Dermis microvascular lymphatic vessel endothelial cell (primary cell): ENCODE results near the gene CBLB. TPM values are rescaled to one million over a fixed set of nuclear protein-coding genes. Genes with fewer than 3 reads are reported as not detected.

Experiments used
- DNase-seq, 2 donors: peaks; one replicate each; pipeline versions ENCODE4 v3.0.0 to v3.0.0-alpha.2; 2010; ENCODE audit warnings: low read depth in 2 of 2
- total RNA-seq: library from RNA; depleted of rRNA; stranded (reverse); fragments of >200 nt; gene quantifications from 2 replicates; pipeline ENCODE4 v1.2.1, GENCODE V29; 2014

Gene CBLB
- total RNA-seq, 1 donor from 2014 or later: 10.5 TPM

DNA sequence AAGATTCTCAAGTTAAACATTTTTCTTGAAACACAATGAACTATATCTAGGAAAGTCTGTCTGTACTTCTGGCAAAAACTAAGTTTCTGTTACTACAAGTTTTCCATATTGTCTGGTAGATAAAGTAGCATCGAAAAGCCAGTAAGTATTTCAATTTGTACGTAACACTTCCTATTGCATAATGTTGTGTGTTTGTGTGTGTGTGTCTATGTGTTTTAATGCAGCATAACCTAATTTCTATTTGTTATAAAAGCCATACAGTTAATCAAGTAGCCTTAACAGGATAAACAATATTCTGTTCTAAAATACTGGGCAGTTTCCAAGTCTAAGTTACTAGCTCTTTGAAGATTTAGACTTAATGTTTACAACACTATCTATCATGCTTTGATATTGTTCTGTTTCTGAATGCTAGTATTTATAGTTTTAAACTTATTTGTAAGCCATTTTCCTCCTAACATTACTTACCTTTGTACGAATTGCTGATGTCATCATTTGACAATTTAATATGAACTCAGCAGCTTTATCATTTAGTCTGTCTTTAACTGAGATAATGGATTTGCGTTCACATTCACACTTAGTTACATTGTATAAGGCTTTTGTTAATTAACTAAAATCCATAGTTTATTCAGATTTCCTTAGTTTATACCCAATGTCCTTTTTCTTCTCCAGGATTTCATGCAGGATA lies 163.9 kb downstream of the CBLB start:
- DNase-seq: no peak

DNA sequence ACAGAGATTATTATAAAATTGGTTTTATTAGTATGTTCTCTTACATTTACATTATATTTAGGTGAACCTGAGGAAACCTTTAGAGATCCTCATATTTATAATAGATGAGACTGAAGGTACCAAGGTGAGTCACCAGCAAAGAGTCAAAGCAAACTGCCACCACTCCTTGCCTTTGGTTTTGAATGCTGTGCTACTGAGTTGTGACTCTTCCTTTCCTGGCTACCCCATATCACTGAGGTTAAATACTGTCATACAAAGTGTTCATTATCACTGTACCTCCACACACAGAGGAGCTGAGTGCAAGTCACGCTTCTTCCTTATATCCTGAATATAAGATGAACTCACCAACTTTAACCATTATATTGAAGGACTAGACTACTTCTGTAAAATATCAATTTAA lies 168.2 kb downstream of the CBLB start:
- DNase-seq: no peak

DNA sequence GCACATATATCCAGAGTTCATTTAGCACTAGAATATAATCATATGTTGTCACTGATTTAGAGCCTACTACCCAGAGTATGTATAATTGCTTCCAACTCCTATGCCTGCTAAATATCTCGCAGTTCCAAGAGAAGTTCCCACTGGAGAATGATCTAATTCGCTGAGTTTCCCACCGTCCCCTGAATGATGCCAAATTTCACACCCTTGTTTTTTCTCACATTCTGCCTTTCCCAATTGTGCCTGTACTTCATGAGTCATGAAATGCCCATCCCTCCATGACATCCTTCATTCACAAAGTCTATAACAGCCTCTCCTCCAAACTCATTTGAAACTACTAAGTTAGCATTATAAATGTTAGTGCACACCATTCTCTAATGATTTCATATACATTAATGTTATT lies 177.2 kb downstream of the CBLB start:
- no peak for DNase-seq

DNA sequence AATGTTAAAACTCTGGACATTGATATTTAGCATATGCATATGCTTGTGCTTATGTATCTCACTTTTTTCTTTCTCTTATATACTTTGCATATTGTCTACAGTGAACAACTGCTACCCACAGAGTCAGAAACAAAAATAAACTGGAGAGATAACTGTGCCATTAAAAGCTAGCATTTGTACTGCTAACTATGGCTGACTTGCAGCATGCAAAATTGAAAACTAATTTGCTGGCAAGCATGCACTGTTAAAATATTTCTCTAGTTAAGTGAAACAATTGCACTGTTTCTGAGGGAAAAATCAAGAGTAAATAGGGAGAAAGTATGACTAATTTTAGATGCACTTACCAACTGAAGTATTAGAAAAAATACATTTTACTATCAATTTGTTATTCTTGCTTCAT lies 177.8 kb downstream of the CBLB start:
- DNase-seq: no peak

DNA sequence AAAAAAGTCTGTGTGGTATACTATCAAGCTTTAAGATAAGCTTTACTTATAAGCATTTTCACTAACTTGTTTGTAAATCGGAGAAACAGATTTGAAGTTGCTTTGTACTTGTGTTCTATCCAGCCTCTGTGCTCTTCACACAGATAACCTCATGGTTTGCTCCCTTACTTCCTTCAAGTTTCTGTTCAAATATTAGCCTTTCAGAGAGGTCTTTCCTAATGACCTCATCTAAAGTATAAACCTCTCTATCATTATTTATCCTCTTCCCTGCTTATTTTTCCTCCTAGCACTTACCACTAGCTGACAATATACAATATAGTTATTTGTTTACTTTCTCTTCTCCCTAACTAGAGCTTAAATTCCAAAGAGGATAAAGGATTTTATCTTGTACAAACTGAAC lies 180.0 kb downstream of the CBLB start:
- no peak for DNase-seq

DNA sequence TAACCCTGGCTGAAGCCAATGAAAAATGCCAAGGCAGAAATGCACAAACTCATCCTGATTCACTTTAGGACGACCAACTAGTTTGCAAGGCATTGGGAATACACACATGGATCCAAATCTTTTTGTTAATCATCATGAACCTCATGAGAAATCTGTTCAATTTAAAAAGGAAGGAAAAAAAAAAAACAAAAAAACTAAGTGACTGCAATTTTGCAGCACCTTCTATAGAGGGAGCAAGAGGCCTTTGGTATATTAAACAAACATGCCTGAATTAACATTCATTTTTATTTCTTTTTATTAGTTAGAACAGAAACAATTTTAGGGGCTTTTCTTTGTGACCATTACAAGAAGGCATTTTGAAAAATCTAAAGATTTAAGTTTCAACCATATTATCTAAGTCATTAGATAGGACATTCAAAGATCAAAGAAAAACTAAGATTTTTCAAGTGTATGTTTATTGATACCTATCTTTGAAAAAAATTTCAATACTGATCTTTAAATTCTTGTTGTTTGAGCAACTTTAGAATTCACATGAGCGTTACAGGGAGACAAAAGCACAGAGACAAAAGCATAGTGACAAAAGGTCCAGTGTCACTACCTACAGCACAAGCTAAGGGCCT lies 182.4 kb downstream of the CBLB start:
- peak; percentile 22 to 38 for DNase-seq

DNA sequence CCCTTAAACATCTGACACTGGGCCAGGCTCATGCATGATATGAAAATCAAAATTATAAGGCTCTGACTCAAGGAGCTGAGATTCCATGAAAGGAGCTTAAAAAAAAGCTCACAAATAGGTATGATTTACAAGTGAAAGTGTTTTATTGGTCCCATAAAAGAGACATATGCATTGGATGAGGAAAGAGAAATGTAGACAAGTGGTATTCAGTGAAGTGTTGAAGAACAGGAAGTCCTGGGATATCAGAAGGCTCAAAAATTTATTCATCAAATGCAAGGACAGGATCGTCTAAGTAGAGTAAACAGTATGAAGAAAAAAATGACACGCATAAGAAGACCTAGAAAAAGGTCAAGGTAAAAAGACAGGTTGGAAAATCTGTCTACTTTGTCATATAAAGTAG lies 188.9 kb downstream of the CBLB start:
- no peak for DNase-seq

DNA sequence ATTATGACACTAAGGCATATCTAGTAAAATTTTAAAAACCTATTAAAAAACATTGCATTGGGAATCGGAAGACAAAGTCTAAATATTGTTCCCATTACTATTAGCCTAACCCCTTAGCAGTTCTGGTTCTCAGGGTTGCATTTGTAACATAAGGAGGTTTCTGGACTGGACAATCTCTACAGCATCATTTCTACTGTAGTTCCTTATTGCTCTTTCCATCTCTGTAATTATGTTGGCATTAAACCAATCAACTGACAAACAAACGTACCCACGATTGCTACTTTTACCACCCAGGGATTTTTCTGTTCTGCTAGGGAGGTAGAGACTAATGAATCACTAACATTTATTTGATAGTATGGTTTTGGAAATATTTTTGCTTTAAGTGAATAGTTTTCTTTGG lies 190.8 kb downstream of the CBLB start:
- DNase-seq: no peak

- DNase-seq: no peak
Measured at GRCh38 chr3:105676621-105677300, 192.1 kb downstream of the CBLB start.

DNA sequence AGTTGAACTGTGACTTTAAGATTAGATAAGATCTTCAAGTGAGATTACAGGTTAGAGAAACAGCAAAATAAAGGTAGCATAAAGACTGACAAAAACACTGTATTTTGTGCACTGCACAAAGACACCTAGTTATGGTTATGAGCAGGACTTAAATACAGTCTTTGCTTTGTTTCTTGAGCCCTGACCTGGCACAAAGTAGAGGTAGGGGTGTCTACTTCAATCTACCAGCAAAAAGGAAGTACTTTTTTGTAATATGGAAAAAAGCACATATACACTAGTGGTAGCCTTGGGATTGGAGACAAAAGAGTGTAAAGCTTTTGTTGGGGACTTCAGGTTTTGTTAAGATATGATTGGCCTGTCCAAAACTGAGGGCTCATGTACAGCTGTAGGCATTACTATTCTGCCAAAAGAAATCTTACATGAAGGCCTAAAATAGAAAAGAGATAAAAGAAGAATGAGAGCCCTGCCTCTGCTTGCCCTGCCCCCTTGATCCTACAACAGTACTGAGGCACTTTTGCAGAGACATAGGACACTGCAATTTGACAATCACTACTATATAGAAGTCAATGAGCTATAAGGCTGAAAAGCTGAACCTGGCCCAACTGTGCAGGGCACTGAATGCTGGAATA lies 194.3 kb downstream of the CBLB start:
- DNase-seq: no peak

GRCh38 chr3:105672996-105673395 lies 195.8 kb downstream of the CBLB start:
- no peak for DNase-seq

DNA sequence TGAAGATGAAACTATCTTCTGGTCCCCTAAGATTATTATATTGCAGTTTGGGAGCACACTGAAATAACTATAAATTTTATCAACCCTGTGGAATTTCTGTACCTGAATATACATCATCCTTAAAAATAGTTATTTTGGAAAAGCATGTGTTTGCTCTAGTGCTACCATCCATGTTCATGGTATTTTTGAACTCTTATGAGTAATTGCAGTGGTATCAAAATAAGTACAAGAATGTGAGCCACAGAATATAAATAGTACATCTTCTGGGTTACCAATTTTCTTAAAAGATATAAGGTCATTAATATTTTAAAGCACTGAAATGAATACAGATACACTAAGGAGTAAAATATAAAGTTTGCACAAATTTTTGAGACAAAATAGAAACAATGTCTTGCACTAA lies 206.5 kb downstream of the CBLB start:
- no peak for DNase-seq

- DNase-seq: no peak
Measured at GRCh38 chr3:105661461-105661860, 207.4 kb downstream of the CBLB start.

DNA sequence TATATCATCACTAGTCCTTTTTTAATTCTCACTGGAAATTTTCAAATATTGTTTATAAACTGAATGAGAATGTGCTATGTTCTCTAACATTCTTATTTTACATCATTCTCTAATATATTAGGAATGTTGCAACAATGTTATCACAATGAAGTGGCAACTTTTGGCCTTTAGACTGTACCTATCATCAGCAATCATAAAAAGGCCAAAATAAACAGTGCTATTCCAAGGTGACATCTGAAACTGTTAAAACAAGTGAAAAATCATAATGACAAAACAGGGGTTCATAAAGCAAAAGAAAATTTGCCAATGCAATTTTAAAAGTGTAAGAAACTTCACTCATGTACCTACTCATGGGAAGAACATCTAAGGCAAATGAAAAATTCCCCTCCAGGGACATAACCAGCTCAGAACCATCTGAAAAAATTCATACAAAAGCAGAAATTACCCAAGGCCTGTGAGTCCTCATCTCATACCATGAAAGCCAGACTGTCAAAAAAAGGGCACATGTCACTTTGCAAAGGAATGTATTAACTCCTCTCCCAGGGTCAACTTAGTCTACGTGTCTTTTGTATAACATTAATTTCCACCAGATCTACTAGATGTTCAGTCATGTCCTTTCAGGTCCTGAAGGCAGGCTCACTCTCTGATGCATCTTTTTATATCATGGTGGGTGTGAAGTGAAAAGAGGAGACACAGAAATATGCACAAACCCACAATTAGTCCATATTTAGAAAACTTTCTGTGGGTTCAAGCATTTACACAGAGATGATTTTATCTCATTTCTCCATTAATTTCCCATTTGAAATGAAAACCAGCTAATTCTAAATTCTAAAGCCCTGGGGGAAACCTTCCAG lies 211.9 kb downstream of the CBLB start:
- peak; percentile 0 to 2 for DNase-seq

- DNase-seq: no peak
Measured at GRCh38 chr3:105653868-105654267, 214.9 kb downstream of the CBLB start.

- DNase-seq: no peak
Measured at GRCh38 chr3:105653166-105653565, 215.6 kb downstream of the CBLB start.

GRCh38 chr3:105649480-105649879 lies 219.3 kb downstream of the CBLB start:
- DNase-seq: no peak

- peak in 1 of 2 donors; percentile 36 for DNase-seq
Measured at GRCh38 chr3:105647047-105647446, 221.8 kb downstream of the CBLB start.

DNA sequence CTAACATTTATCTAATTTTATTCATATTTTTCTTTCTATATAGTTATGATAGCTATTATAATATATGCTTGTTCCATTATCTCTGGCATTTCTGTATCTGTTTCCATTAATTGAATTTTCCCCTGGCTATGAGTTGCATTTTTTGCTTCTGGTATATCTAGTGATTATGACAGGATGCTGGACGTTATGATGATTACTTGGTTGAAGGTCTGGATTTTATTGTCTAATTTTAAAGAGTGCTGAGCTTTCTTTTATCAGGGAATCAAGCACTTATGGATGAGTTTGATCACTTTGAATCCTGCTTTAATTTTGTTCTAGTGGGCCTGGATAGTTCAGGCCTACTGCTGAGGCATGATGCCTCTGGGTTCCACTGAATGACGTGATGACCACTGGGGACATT lies 229.7 kb downstream of the CBLB start:
- DNase-seq: no peak

DNA sequence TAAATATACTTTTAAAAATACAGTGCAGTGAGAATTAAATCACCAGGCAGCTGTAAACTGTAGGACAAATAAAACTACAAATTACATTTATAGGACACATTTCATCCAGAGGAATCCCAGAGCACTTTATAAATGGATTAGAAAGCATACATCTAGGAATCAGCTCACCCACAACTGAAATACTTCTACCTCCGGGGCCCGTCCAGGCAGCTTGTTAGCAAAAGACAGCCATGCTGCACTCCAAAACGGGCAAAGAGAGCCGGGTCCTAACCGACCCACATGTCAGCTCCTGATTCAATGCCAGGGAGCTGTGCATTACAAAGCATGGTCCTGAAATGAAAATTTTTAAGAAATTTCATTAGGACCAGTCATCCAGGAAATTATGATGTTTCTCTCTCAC lies 234.1 kb downstream of the CBLB start:
- DNase-seq: no peak

DNA sequence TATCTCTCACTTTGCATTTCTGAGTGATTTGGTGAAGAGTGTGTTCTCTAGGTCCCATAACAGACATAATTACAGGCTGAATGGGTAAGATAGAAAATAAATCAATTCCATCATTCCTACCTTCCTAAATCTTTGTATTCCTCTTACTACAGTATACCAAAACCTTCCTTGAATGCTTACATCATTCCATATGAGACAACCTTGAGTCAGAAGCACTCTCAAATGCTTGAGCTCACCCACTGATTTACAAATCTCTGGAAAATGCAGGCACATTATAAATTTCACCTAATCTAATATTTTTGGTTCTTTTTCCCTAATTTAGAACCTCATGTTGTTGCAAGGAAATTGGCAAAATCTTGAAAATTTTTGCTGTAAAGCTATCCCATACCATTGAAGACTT lies 239.1 kb downstream of the CBLB start:
- no peak for DNase-seq

GRCh38 chr3:105626739-105627138 lies 242.1 kb downstream of the CBLB start:
- no peak for DNase-seq
